Measurements from ENCODE around the gene GPR61. TPM values are rescaled to one million over a fixed set of nuclear protein-coding genes. Genes with fewer than 3 reads are reported as not detected.

The GPR61 gene
- total RNA-seq, 1 experiment from 2014 or later = 0.57 TPM

Other genes with a start within 250 kb of the GPR61 start
- 5.8 and 5.9 TPM in 2 replicates for gene MYBPHL, start 232.9 kb upstream of the GPR61 start, total RNA-seq (2014; rRNA removed; shearing (Covaris generic))
- gene SORT1, start 142.0 kb upstream of the GPR61 start, total RNA-seq (2014; rRNA removed; shearing (Covaris generic)) = 36.9 and 41.1 TPM in 2 replicates
- gene PSMA5, start 113.4 kb upstream of the GPR61 start, total RNA-seq (2014; rRNA removed; shearing (Covaris generic)) = 81.9 and 82.3 TPM in 2 replicates
- 0.65 and 0.86 TPM in 2 replicates for gene SYPL2, start 73.3 kb upstream of the GPR61 start, total RNA-seq (2014; rRNA removed; shearing (Covaris generic))
- gene ATXN7L2, start 56.0 kb upstream of the GPR61 start, total RNA-seq (2014; rRNA removed; shearing (Covaris generic)) = 7.0 and 9.1 TPM in 2 replicates
- gene CYB561D1, start 45.8 kb upstream of the GPR61 start, total RNA-seq (2014; rRNA removed; shearing (Covaris generic)) = 8.4 and 9.7 TPM in 2 replicates
- 0.58 and 0.59 TPM in 2 replicates for gene AMIGO1, start 30.1 kb upstream of the GPR61 start, total RNA-seq (2014; rRNA removed; shearing (Covaris generic))
- gene GNAI3, start 8.7 kb downstream of the GPR61 start, total RNA-seq (2014; rRNA removed; shearing (Covaris generic)) = 12.2 and 13.4 TPM in 2 replicates
- 0.08 and 0.24 TPM in 2 replicates for gene GNAT2, start 79.7 kb downstream of the GPR61 start, total RNA-seq (2014; rRNA removed; shearing (Covaris generic))
- gene AMPD2, start 80.0 kb downstream of the GPR61 start, total RNA-seq (2014; rRNA removed; shearing (Covaris generic)) = 37.0 and 42.6 TPM in 2 replicates
- 2.5 and 3.0 TPM in 2 replicates for gene GSTM4, start 116.2 kb downstream of the GPR61 start, total RNA-seq (2014; rRNA removed; shearing (Covaris generic))
- 3.4 and 5.9 TPM in 2 replicates for gene GSTM2, start 128.2 kb downstream of the GPR61 start, total RNA-seq (2014; rRNA removed; shearing (Covaris generic))
- not detected in 2 replicates for gene GSTM1, start 147.9 kb downstream of the GPR61 start, total RNA-seq (2014; rRNA removed; shearing (Covaris generic))
- gene GSTM5, start 172.4 kb downstream of the GPR61 start, total RNA-seq (2014; rRNA removed; shearing (Covaris generic)) = 0.02 TPM in 1 of 2 replicates, not detected in the other
- gene GSTM3, start 201.2 kb downstream of the GPR61 start, total RNA-seq (2014; rRNA removed; shearing (Covaris generic)) = 31.4 and 32.1 TPM in 2 replicates
- gene EPS8L3, start 224.1 kb downstream of the GPR61 start, total RNA-seq (2014; rRNA removed; shearing (Covaris generic)) = not detected in 2 replicates